ENCODE results near the gene INSYN2A.

INSYN2A gene

GRCh38 chr10:127150136-127150535 lies 46.3 kb downstream of the INSYN2A start:
- Histone ChIP-seq H3K9ac (ENCODE audit: low read length) (no peak overlapping the region), H3K9me3 (ENCODE audit: insufficient read depth, low read length) (no peaks in the 10 kb centered on the region), H3K4me2 (ENCODE audit: low read depth, low read length, poor library complexity, severe bottlenecking) (no peak overlapping the region), H3K79me2 (ENCODE audit: insufficient read depth, low read length) (no peaks in the 10 kb centered on the region), H3K4me3 (ENCODE audit: insufficient read depth, low read length, poor library complexity, severe bottlenecking) (no peak overlapping the region), H3K27me3 (ENCODE audit: low read length) (no peaks in the 10 kb centered on the region), H3K36me3 (ENCODE audit: low read length) (no peaks in the 10 kb centered on the region), H4K20me1 (ENCODE audit: low read depth, low read length) (no peaks in the 10 kb centered on the region), H3F3A (ENCODE audit: insufficient read depth) (no peaks in the 10 kb centered on the region), H3K27ac (ENCODE audit: low read depth, low read length) (no peak overlapping the region), H2AFZ (ENCODE audit: low read depth, low read length, severe bottlenecking) (no peak overlapping the region), H3K9me2 (replicated peaks; ENCODE audit: insufficient read depth, low read length) (no peaks in the 10 kb centered on the region)
- TF ChIP-seq EZH2phosphoT487 (conservative IDR thresholded peaks at IDR 0.05; ENCODE audit: low read length) (no peak), CTCF (IDR thresholded peaks at IDR 0.05; ENCODE audit: insufficient read depth, low read length, poor library complexity, severe bottlenecking) (no peak)

- Histone ChIP-seq H3K27ac (ENCODE audit: low read depth, low read length) (no peak overlapping the region), H3K36me3 (ENCODE audit: low read length) (no peaks in the 10 kb centered on the region), H3K4me3 (ENCODE audit: insufficient read depth, low read length, poor library complexity, severe bottlenecking) (no peak overlapping the region), H4K20me1 (ENCODE audit: low read depth, low read length) (no peaks in the 10 kb centered on the region), H3K9me2 (replicated peaks; ENCODE audit: insufficient read depth, low read length) (no peaks in the 10 kb centered on the region), H3K79me2 (ENCODE audit: insufficient read depth, low read length) (no peaks in the 10 kb centered on the region), H3K4me2 (ENCODE audit: low read depth, low read length, poor library complexity, severe bottlenecking) (no peak overlapping the region), H2AFZ (ENCODE audit: low read depth, low read length, severe bottlenecking) (no peak overlapping the region), H3F3A (ENCODE audit: insufficient read depth) (no peaks in the 10 kb centered on the region), H3K9me3 (ENCODE audit: insufficient read depth, low read length) (no peaks in the 10 kb centered on the region), H3K9ac (ENCODE audit: low read length) (no peak overlapping the region), H3K27me3 (ENCODE audit: low read length) (no peaks in the 10 kb centered on the region)
- TF ChIP-seq EZH2phosphoT487 (conservative IDR thresholded peaks at IDR 0.05; ENCODE audit: low read length) = no peak
- no peak for TF ChIP-seq CTCF (IDR thresholded peaks at IDR 0.05; ENCODE audit: insufficient read depth, low read length, poor library complexity, severe bottlenecking)
Observed at GRCh38 chr10:127149501-127150081, 46.8 kb downstream of the INSYN2A start.

GRCh38 chr10:127148933-127149220 lies 47.5 kb downstream of the INSYN2A start:
- Histone ChIP-seq H3K36me3 (ENCODE audit: low read length) (no peaks in the 10 kb centered on the region), H3K79me2 (ENCODE audit: insufficient read depth, low read length) (no peaks in the 10 kb centered on the region), H3K9me3 (ENCODE audit: insufficient read depth, low read length) (no peaks in the 10 kb centered on the region), H3K9me2 (replicated peaks; ENCODE audit: insufficient read depth, low read length) (no peaks in the 10 kb centered on the region), H3F3A (ENCODE audit: insufficient read depth) (no peaks in the 10 kb centered on the region), H3K4me2 (ENCODE audit: low read depth, low read length, poor library complexity, severe bottlenecking) (no peak overlapping the region), H3K27me3 (ENCODE audit: low read length) (no peaks in the 10 kb centered on the region), H2AFZ (ENCODE audit: low read depth, low read length, severe bottlenecking) (no peak overlapping the region), H3K27ac (ENCODE audit: low read depth, low read length) (no peak overlapping the region), H3K4me3 (ENCODE audit: insufficient read depth, low read length, poor library complexity, severe bottlenecking) (no peak overlapping the region), H3K9ac (ENCODE audit: low read length) (no peak overlapping the region), H4K20me1 (ENCODE audit: low read depth, low read length) (no peaks in the 10 kb centered on the region)
- TF ChIP-seq CTCF (IDR thresholded peaks at IDR 0.05; ENCODE audit: insufficient read depth, low read length, poor library complexity, severe bottlenecking) (no peak), EZH2phosphoT487 (conservative IDR thresholded peaks at IDR 0.05; ENCODE audit: low read length) (no peak)
